HUES6 (cell line): ENCODE measurements around the gene MBNL1.

Source experiments
- H3K27ac ChIP-seq: 2 replicates; pipeline ENCODE4 v1.7.0; 2013; ENCODE audit warnings: low read depth, mild to moderate bottlenecking, low read length, inconsistent platforms
- H3K27me3 ChIP-seq: 2 replicates; pipeline ENCODE4 v1.6.1; 2013; ENCODE audit warnings: low read length; ENCODE audit not compliant: control insufficient read depth, insufficient read depth
- H3K36me3 ChIP-seq: 2 replicates; pipeline ENCODE4 v1.6.1; 2013; ENCODE audit warnings: low read length; ENCODE audit not compliant: control insufficient read depth, insufficient read depth
- H3K4me1 ChIP-seq: 2 replicates; pipeline ENCODE4 v1.6.1; 2013; ENCODE audit warnings: low read length; ENCODE audit not compliant: control insufficient read depth, insufficient read depth
- H3K4me3 ChIP-seq: 2 replicates; pipeline ENCODE4 v1.5.1; 2013; ENCODE audit warnings: low read depth, low read length
- H3K9ac ChIP-seq: one replicate; pipeline ENCODE4 v1.6.1; 2013; ENCODE audit warnings: mild to moderate bottlenecking, low read length
- H3K9me3 ChIP-seq: 2 replicates; pipeline ENCODE4 v1.6.1; 2013; ENCODE audit warnings: low read depth, low read length; ENCODE audit not compliant: control insufficient read depth, insufficient read depth

The MBNL1 gene

DNA sequence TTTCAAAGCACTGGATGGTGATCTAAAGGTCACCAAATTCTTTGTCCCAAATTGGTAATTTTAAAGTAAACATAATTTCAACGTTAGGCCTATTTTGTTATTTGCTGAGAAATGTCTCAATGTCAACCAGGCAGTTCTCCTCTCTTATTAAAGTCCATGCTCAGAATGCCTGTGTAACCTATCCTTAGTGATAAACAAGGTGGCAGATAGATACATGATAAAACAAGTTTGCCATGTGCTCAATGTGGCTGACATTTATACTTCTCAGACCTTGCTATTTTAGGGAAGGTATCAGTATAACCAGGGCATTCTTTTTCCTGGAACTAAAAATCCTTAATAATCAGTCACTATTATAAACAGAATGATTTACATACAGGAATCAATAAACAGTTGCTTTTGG lies 8.5 kb downstream of the MBNL1 start:
- H3K27ac ChIP-seq = no peak overlapping the region
- no peaks in the 10 kb centered on the region for H3K36me3 ChIP-seq
- H3K4me3 ChIP-seq = no peak overlapping the region
- H3K9ac ChIP-seq = no peak overlapping the region
- peaks cover 13% of the 10 kb centered on the region for H3K4me1 ChIP-seq
- H3K9me3 ChIP-seq = no peaks in the 10 kb centered on the region
- no peaks in the 10 kb centered on the region for H3K27me3 ChIP-seq

- Histone ChIP-seq H3K9me3 (no peaks in the 10 kb centered on the region), H3K36me3 (no peaks in the 10 kb centered on the region), H3K4me1 (peaks cover 17% of the 10 kb centered on the region), H3K27ac (no peak overlapping the region), H3K9ac (no peak overlapping the region), H3K27me3 (no peaks in the 10 kb centered on the region), H3K4me3 (no peak overlapping the region)
Observed at GRCh38 chr3:152278756-152279427, 10.2 kb downstream of the MBNL1 start.

- Histone ChIP-seq H3K9me3 (no peaks in the 10 kb centered on the region), H3K36me3 (no peaks in the 10 kb centered on the region), H3K4me3 (no peak overlapping the region), H3K4me1 (peaks cover 17% of the 10 kb centered on the region), H3K27ac (no peak overlapping the region), H3K9ac (no peak overlapping the region), H3K27me3 (no peaks in the 10 kb centered on the region)
Observed at GRCh38 chr3:152279479-152279878, 10.8 kb downstream of the MBNL1 start.

DNA sequence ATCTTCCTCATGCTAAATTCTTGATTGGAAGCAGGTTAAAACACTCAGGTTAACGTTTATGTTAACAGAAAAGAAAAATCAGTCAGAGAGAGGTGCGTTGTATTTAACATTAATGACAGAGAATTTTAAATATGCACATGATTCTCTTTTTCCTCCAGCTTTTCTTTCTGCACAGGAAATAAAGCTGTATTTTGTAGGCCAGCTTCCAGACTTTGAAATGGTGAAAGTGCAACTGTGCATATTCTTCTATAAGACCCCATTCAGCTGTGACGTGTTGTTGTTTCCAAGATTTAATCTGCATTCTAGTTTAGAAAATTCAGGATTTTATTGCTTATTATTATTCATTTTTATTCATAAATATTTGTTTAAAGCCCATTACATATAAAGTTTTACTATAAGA lies 11.8 kb downstream of the MBNL1 start:
- Histone ChIP-seq H3K9ac (no peak overlapping the region), H3K4me1 (peaks cover 14% of the 10 kb centered on the region), H3K27ac (no peak overlapping the region), H3K4me3 (no peak overlapping the region), H3K9me3 (no peaks in the 10 kb centered on the region), H3K27me3 (no peaks in the 10 kb centered on the region), H3K36me3 (no peaks in the 10 kb centered on the region)

DNA sequence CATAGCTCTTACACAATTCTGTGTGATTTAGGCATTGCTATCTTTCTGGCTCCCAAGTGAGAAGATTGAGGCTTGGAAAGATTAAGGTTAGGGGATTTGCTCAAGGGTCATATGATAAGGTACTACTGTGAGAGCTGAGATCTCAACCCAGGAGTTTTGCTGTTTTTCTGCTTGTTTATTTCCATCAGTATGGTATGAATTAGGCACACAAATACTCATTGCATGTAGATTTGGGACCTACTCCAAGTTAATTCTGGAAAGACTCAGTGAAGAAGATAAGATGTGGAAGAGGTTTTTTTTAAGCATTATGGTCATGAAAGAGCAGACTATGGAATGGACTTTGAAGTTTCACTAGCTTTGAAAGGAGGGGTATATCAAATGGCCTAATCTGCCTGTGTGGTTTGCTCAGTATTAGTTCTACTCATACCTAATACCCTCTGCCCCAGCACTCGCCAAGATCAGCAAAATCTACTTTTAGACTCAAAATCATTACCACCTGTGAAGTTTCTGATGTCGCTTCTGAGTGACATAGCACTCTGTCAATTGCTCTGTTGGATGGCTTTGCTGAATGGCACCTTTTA lies 12.5 kb downstream of the MBNL1 start:
- peaks cover 14% of the 10 kb centered on the region for H3K4me1 ChIP-seq
- no peaks in the 10 kb centered on the region for H3K27me3 ChIP-seq
- no peaks in the 10 kb centered on the region for H3K36me3 ChIP-seq
- H3K9me3 ChIP-seq = no peaks in the 10 kb centered on the region
- no peak overlapping the region for H3K4me3 ChIP-seq
- H3K27ac ChIP-seq = no peak overlapping the region
- no peak overlapping the region for H3K9ac ChIP-seq

DNA sequence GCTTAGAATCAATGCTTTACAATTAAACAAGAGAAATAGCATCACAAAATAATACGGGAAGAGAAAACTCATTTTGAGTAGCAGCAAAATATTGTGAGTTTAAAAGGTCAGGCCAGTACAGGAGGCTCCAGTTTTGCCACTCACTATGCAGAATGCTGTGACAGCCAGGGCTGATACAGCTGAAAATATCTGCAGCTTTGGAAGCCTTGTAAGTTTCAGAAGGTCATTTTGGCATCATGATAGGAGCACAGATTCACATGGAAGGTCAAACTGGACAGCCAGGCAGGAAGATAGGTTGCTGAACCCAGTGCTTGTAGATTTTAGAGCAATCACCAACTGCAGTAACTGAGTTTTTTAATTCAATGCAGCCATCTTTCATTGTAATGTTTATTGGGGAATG lies 14.1 kb downstream of the MBNL1 start:
- H3K9me3 ChIP-seq = no peaks in the 10 kb centered on the region
- no peak overlapping the region for H3K4me3 ChIP-seq
- no peak overlapping the region for H3K9ac ChIP-seq
- H3K4me1 ChIP-seq = peaks cover 14% of the 10 kb centered on the region
- H3K36me3 ChIP-seq = no peaks in the 10 kb centered on the region
- no peak overlapping the region for H3K27ac ChIP-seq
- no peaks in the 10 kb centered on the region for H3K27me3 ChIP-seq

DNA sequence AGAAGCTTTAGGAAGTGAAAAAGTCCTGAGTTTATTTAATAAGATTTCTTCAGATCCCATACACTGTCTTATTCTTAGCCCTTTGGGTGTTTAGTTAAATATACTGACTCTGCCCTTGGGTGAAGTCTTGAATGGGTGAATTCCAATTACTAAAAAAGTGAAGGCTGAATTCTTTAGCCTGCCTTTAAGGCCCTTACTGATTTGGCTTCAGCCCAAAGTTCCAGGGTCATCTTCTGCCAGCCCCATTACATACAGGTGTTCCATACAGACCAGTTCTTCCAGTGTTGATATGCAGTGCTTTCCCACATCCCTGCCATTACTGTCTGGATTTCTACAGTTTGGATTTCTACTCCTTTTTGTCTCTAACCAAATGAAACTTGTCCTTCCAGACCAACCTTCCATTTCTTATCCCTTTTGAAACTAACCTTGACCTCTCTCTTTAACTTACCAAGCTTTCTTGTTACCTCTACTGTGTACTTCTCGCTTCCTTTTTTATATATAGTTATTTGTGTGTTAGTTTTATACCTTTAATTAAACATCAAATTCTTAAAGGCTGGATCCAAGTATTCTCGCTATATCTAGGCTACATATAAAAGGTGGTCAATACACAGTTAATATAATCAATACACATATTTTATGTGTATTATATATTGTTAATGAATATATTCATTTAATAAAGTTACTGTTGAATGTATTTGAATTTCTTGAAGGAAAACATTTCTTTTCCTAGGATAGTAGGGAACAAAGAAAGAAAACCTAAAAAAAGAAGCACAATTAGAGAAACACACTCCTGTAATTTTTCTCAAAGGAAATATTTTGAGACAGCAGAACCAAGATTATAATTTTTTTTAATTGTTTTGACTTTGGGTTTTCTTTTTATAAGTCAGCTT lies 15.0 kb downstream of the MBNL1 start:
- Histone ChIP-seq H3K4me1 (peaks cover 14% of the 10 kb centered on the region), H3K9me3 (no peaks in the 10 kb centered on the region), H3K36me3 (no peaks in the 10 kb centered on the region), H3K27me3 (no peaks in the 10 kb centered on the region), H3K4me3 (no peak overlapping the region), H3K27ac (no peak overlapping the region), H3K9ac (no peak overlapping the region)

GRCh38 chr3:152284906-152285305 lies 16.2 kb downstream of the MBNL1 start:
- Histone ChIP-seq H3K4me1 (peaks cover 14% of the 10 kb centered on the region), H3K4me3 (no peak overlapping the region), H3K36me3 (no peaks in the 10 kb centered on the region), H3K9ac (no peak overlapping the region), H3K9me3 (no peaks in the 10 kb centered on the region), H3K27ac (no peak overlapping the region), H3K27me3 (no peaks in the 10 kb centered on the region)

DNA sequence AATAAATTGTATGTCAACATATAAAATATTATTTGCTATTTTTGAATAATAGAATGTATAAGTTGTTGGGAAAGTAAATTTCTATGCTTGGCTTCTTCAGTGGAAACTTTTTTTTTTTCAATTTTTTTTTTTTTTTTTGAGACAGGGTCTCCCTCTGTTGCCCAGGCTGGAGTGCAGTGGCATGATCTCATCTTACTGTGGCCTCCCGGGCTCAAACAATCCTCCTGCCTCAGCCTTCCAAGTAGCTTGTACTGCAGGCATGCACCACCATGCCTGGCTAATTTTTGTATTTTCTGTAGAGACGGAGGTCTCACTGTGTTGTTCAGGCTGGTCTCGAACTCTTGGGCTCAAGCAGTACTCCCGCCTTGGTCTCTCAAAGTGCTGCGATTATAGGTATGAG lies 16.8 kb downstream of the MBNL1 start:
- Histone ChIP-seq H3K9me3 (no peaks in the 10 kb centered on the region), H3K4me3 (no peak overlapping the region), H3K27ac (no peak overlapping the region), H3K9ac (no peak overlapping the region), H3K27me3 (no peaks in the 10 kb centered on the region), H3K4me1 (peaks cover 14% of the 10 kb centered on the region), H3K36me3 (no peaks in the 10 kb centered on the region)

GRCh38 chr3:152287898-152288576 lies 19.3 kb downstream of the MBNL1 start:
- no peak overlapping the region for H3K4me3 ChIP-seq
- no peak overlapping the region for H3K27ac ChIP-seq
- no peak overlapping the region for H3K9ac ChIP-seq
- H3K36me3 ChIP-seq = no peaks in the 10 kb centered on the region
- no peaks in the 10 kb centered on the region for H3K9me3 ChIP-seq
- peaks cover 3% of the 10 kb centered on the region; the same call in 1 of the 2 replicates for H3K4me1 ChIP-seq
- H3K27me3 ChIP-seq = no peaks in the 10 kb centered on the region

GRCh38 chr3:152288681-152289080 lies 20.0 kb downstream of the MBNL1 start:
- Histone ChIP-seq H3K4me1 (no peaks in the 10 kb centered on the region), H3K9ac (no peak overlapping the region), H3K27ac (no peak overlapping the region)

More at GRCh38 chr3:152288681-152289080, 20.0 kb downstream of the MBNL1 start:
- Histone ChIP-seq H3K27me3 (no peaks in the 10 kb centered on the region), H3K36me3 (no peaks in the 10 kb centered on the region), H3K4me3 (no peak overlapping the region), H3K9me3 (no peaks in the 10 kb centered on the region)
